SK-N-SH (cell line): ENCODE data around the gene DEAF1. TPM values are rescaled to one million over a fixed set of nuclear protein-coding genes. Genes with fewer than 3 reads are reported as not detected.

ENCODE experiments used
- CTCF ChIA-PET: fragments of 300-600, 350-600 bp; formaldehyde crosslinking; extraction: SDS; loops from one replicate; lab custom pipeline; 2021; lab: Yijun Ruan, JAX
- POLR2A ChIA-PET: fragments of 350-600 bp; sonication (Branson Sonifier 250); formaldehyde crosslinking; extraction: SDS; loops from one replicate; lab custom pipeline; 2020; ENCODE audit warnings: antibody characterized with exemption, inconsistent platforms; lab: Yijun Ruan, JAX
- DNase-seq: peaks from one replicate; pipeline ENCODE4 v3.0.0; 2012
- H2AFZ ChIP-seq: fragments of 200-600 bp; sonication (generic); 2 replicates; pipeline ENCODE4 v1.8.1; 2016; ENCODE audit warnings: antibody characterized with exemption, mild to moderate bottlenecking, low read depth
- H3F3A ChIP-seq: fragments of 200-600 bp; sonication (generic); replicated peaks from 2 replicates; pipeline ENCODE3; 2016; ENCODE audit warnings: antibody characterized with exemption, mild to moderate bottlenecking; ENCODE audit not compliant: insufficient read depth
- H3K27ac ChIP-seq, 2 experiments: fragments of 200-500 bp in 1 of 2; fragments of 200-600 bp in 1 of 2; sonication (Bioruptor generic) in 1 of 2; sonication (generic), shearing (Covaris generic) in 1 of 2; 2 replicates each; pipeline versions ENCODE4 v1.5.1 to v1.6.1; 2014 to 2016; ENCODE audit warnings: low read depth in 2 of 2, inconsistent platforms in 1 of 2, low read length in 1 of 2, mild to moderate bottlenecking in 1 of 2, mixed read lengths in 1 of 2
- H3K27me3 ChIP-seq: fragments of 200-600 bp; sonication (generic), shearing (Covaris generic); 2 replicates; pipeline ENCODE4 v1.6.1; 2016; ENCODE audit warnings: mixed run types; ENCODE audit not compliant: insufficient read depth
- H3K36me3 ChIP-seq, 2 experiments: fragments of 200-500 bp in 1 of 2; fragments of 200-600 bp in 1 of 2; sonication (Bioruptor generic) in 1 of 2; sonication (generic) in 1 of 2; replicated peaks in 1 of 2; 2 replicates each; pipeline versions ENCODE3 to v1.5.1; 2014 to 2016; ENCODE audit warnings: low read length in 1 of 2, mild to moderate bottlenecking in 1 of 2; ENCODE audit not compliant: insufficient read depth in 2 of 2, control insufficient read depth in 1 of 2
- H3K4me1 ChIP-seq, 2 experiments: fragments of 200-500 bp in 1 of 2; fragments of 200-600 bp in 1 of 2; sonication (Bioruptor generic) in 1 of 2; sonication (generic), shearing (Covaris generic) in 1 of 2; 2 replicates each; pipeline versions ENCODE4 v1.5.1 to v1.6.1; 2014 to 2016; ENCODE audit warnings: low read depth in 1 of 2, low read length in 1 of 2, mixed run types in 1 of 2; ENCODE audit not compliant: insufficient read depth in 2 of 2, control insufficient read depth in 1 of 2
- H3K4me2 ChIP-seq: fragments of 200-600 bp; sonication (generic), shearing (Covaris generic); 2 replicates; pipeline ENCODE4 v1.6.1; 2017; ENCODE audit warnings: mixed run types
- H3K4me3 ChIP-seq, 2 experiments: fragments of 200-500 bp in 1 of 2; fragments of 200-600 bp in 1 of 2; sonication (Bioruptor generic) in 1 of 2; sonication (generic), shearing (Covaris generic) in 1 of 2; 2 replicates each; pipeline versions ENCODE4 v1.5.1 to v1.8.1; 2014 to 2016; ENCODE audit warnings: low read depth in 2 of 2, inconsistent platforms in 1 of 2, low read length in 1 of 2, mild to moderate bottlenecking in 1 of 2, mixed read lengths in 1 of 2, moderate library complexity in 1 of 2
- H3K79me2 ChIP-seq: fragments of 200-600 bp; sonication (generic); 2 replicates; pipeline ENCODE4 v1.8.1; 2017; ENCODE audit warnings: mild to moderate bottlenecking; ENCODE audit not compliant: insufficient read depth
- H3K9ac ChIP-seq: fragments of 200-600 bp; sonication (generic); 2 replicates; pipeline ENCODE4 v1.6.1; 2017; ENCODE audit warnings: mixed run types
- H3K9me2 ChIP-seq: fragments of 200-600 bp; sonication (generic); 2 replicates; pipeline ENCODE4 v1.6.1; 2017; ENCODE audit warnings: mixed run types
- H3K9me3 ChIP-seq: fragments of 200-600 bp; sonication (generic); 2 replicates; pipeline ENCODE4 v1.6.1; 2017; ENCODE audit warnings: mixed run types, mild to moderate bottlenecking, moderate library complexity
- H4K20me1 ChIP-seq: fragments of 200-600 bp; sonication (generic); 2 replicates; pipeline ENCODE4 v1.6.1; 2017; ENCODE audit warnings: mild to moderate bottlenecking, mixed run types; ENCODE audit not compliant: insufficient read depth
- CHD2 ChIP-seq: fragments of 150-350 bp; IDR thresholded peaks from 2 replicates; pipeline ENCODE4 v1.6.1; 2018; ENCODE audit warnings: low read length; ENCODE audit not compliant: partially characterized antibody
- ELF1 ChIP-seq: IDR thresholded peaks from 2 replicates; pipeline ENCODE4 v1.4.0; 2012
- FOSL2 ChIP-seq: IDR thresholded peaks from 2 replicates; pipeline ENCODE4 v1.4.0; 2012; ENCODE audit warnings: low read depth, mild to moderate bottlenecking, moderate library complexity, borderline replicate concordance
- FOXJ3 ChIP-seq: sonication (generic); formaldehyde crosslinking; IDR thresholded peaks from 2 replicates; pipeline ENCODE4 v1.5.1; 2020; ENCODE audit warnings: mild to moderate bottlenecking, missing genetic modification reagents
- FOXM1 ChIP-seq: IDR thresholded peaks from 2 replicates; pipeline ENCODE4 v1.4.0; 2012; ENCODE audit warnings: low read depth, mild to moderate bottlenecking
- GABPA ChIP-seq: IDR thresholded peaks from 2 replicates; pipeline ENCODE4 v1.4.0; 2012; ENCODE audit warnings: low read depth, mild to moderate bottlenecking
- GATA2 ChIP-seq: sonication (generic); formaldehyde crosslinking; IDR thresholded peaks from 2 replicates; pipeline ENCODE4 v1.5.0; 2020; ENCODE audit warnings: mild to moderate bottlenecking, missing genetic modification reagents
- JUND ChIP-seq: IDR thresholded peaks from 2 replicates; pipeline ENCODE4 v1.4.0; 2012
- MAX ChIP-seq: IDR thresholded peaks from 2 replicates; pipeline ENCODE4 v1.4.0; 2012; ENCODE audit warnings: low read depth
- MEF2A ChIP-seq: IDR thresholded peaks from 2 replicates; pipeline ENCODE4 v1.4.0; 2012; ENCODE audit warnings: low read depth, borderline replicate concordance
- NFIC ChIP-seq: IDR thresholded peaks from 2 replicates; pipeline ENCODE4 v1.4.0; 2012; ENCODE audit warnings: borderline replicate concordance
- PBX3 ChIP-seq: IDR thresholded peaks from 2 replicates; pipeline ENCODE4; 2012
- POLR2AphosphoS5 ChIP-seq: IDR thresholded peaks from 2 replicates; pipeline ENCODE4 v1.6.1; 2012; ENCODE audit warnings: low read depth, low read length
- RAD21 ChIP-seq: IDR thresholded peaks from 2 replicates; pipeline ENCODE4 v1.6.1; 2012; ENCODE audit warnings: mild to moderate bottlenecking, low read length
- RCOR1 ChIP-seq: fragments of 150-350 bp; IDR thresholded peaks from 2 replicates; pipeline ENCODE4 v1.6.1; 2017; ENCODE audit warnings: antibody characterized with exemption, low read length
- REST ChIP-seq: IDR thresholded peaks from 2 replicates; pipeline ENCODE4 v1.6.1; 2012; ENCODE audit warnings: mild to moderate bottlenecking, low read depth, low read length, moderate library complexity
- SMC3 ChIP-seq: IDR thresholded peaks from 2 replicates; pipeline ENCODE4 v1.6.1; 2012; ENCODE audit warnings: low read depth, low read length, improper control_type of control experiment
- TAF1 ChIP-seq: IDR thresholded peaks from 2 replicates; pipeline ENCODE4 v1.6.1; 2012; ENCODE audit warnings: low read depth, mild to moderate bottlenecking, low read length, moderate library complexity, borderline replicate concordance
- TEAD4 ChIP-seq: IDR thresholded peaks from 2 replicates; pipeline ENCODE4 v1.4.0; 2012; ENCODE audit warnings: mild to moderate bottlenecking, borderline replicate concordance; ENCODE audit not compliant: insufficient read depth
- USF1 ChIP-seq: IDR thresholded peaks from 2 replicates; pipeline ENCODE4 v1.4.0; 2012; ENCODE audit warnings: low read depth, borderline replicate concordance
- USF2 ChIP-seq: fragments of 150-350 bp; IDR thresholded peaks from 2 replicates; pipeline ENCODE4 v1.6.1; 2017; ENCODE audit warnings: antibody characterized with exemption, low read length, low read depth, borderline replicate concordance
- YY1 ChIP-seq: IDR thresholded peaks from 2 replicates; pipeline ENCODE4 v1.4.0; 2012; ENCODE audit warnings: low read depth, mild to moderate bottlenecking
- ZBTB33 ChIP-seq: IDR thresholded peaks from 2 replicates; pipeline ENCODE4 v1.4.0; 2012; ENCODE audit warnings: low read depth, borderline replicate concordance
- WGBS: methylation state at CpG from one replicate; pipeline ENCODE4 v1.1.6; 2017; ENCODE audit warnings: low lambda C conversion rate; 5-methylcytosine and 5-hydroxymethylcytosine counted together
- polyA plus RNA-seq, 3 experiments: library from polyadenylated mRNA; depleted of rRNA; stranded (reverse); fragments of >200 nt; gene quantifications; 2 replicates each; pipeline ENCODE4 v1.2.3, GENCODE V29; 2012

The DEAF1 gene
- polyA plus RNA-seq (2012; rRNA removed): 36.0 and 40.6 TPM in 2 replicates
- 19.2 and 27.9 TPM in 2 replicates for polyA plus RNA-seq (2012; cell fraction: cytosol; rRNA removed)
- polyA plus RNA-seq (2012; cell fraction: nucleus; rRNA removed): 28.1 and 32.0 TPM in 2 replicates

- Histone ChIP-seq H3K9me3 (no peaks in the 10 kb centered on the region), H3K36me3 (peaks cover 0 to 2% of the 10 kb centered on the region in 2 experiments), H3K9me2 (no peaks in the 10 kb centered on the region), H3K4me1 (peaks cover 13 to 19% of the 10 kb centered on the region in 2 experiments; a peak in 2 of 4 replicates), H3K4me2 (peak within 1 kb of the TSS; percentile 92), H3K27me3 (no peaks in the 10 kb centered on the region), H3K27ac (peak within 1 kb of the TSS; percentile 89 to 98), H4K20me1 (peaks cover 16% of the 10 kb centered on the region), H3K79me2 (peaks cover 52% of the 10 kb centered on the region), H3K4me3 (peak within 1 kb of the TSS; percentile 89 to 97), H3F3A (no peaks in the 10 kb centered on the region), H3K9ac (peak within 1 kb of the TSS; percentile 94), H2AFZ (peak within 1 kb of the TSS; percentile 88; the same call in 1 of the 2 replicates)
- DNase-seq: peak; percentile 95
- WGBS: 5% methylated on average over 8 of the region's 103 CpGs
- ChIA-PET CTCF (interaction anchor here (1.0 to 11.4 kb wide), 4 partner anchors 12 to 124 kb away, joined by 3 to 122 read pairs (median 4); partner anchors contain the start of genes GATD1 and PNPLA2), POLR2A (interaction anchor here (1.1 to 1.9 kb wide), 3 partner anchors 12 to 124 kb away, joined by 3 to 5 read pairs (median 5); partner anchors contain the start of gene PNPLA2)
- no peak for TF ChIP-seq RCOR1
- TF ChIP-seq JUND: no peak
- no peak for TF ChIP-seq GATA2 (CRISPR knock-in tag)
- TF ChIP-seq USF2: 0 out of 2 replicates have a peak, but pooled peaks have one; percentile 12
- TF ChIP-seq USF1: peak; percentile 57; the same call in 1 of the 2 replicates
- peak; percentile 95 for TF ChIP-seq MAX
- TF ChIP-seq FOSL2: no peak
- TF ChIP-seq TAF1: no peak
- TF ChIP-seq POLR2AphosphoS5: no peak
- TF ChIP-seq FOXM1: no peak
- no peak for TF ChIP-seq CHD2
- TF ChIP-seq ELF1: no peak
- no peak for TF ChIP-seq SMC3
- 0 out of 2 replicates have a peak, but pooled peaks have one; percentile 28 for TF ChIP-seq YY1
- TF ChIP-seq MEF2A: no peak
- TF ChIP-seq FOXJ3: no peak
- TF ChIP-seq PBX3: no peak
- TF ChIP-seq NFIC: no peak
- peak; percentile 3; the same call in 1 of the 2 replicates for TF ChIP-seq ZBTB33
- TF ChIP-seq GABPA: no peak
- TF ChIP-seq REST: no peak
- TF ChIP-seq RAD21: no peak
- no peak for TF ChIP-seq TEAD4
These were observed at the start of gene DEAF1 for GRCh38 chr11:694563-695287. TSS of gene DEAF1 (minus strand) at chr11:695222. CDS start at chr11:695047, 175 bp downstream.
